ENCODE results near the gene TMEM161A. TPM values are rescaled to one million over a fixed set of nuclear protein-coding genes. Genes with fewer than 3 reads are reported as not detected.

TMEM161A gene
- total and polyA plus RNA-seq, 9 of the 15 experiments (the other 6 are each of a cell fraction or from before 2014, with no cell fraction given) = 0.63 to 92.3 (median 38.9) TPM

DNA sequence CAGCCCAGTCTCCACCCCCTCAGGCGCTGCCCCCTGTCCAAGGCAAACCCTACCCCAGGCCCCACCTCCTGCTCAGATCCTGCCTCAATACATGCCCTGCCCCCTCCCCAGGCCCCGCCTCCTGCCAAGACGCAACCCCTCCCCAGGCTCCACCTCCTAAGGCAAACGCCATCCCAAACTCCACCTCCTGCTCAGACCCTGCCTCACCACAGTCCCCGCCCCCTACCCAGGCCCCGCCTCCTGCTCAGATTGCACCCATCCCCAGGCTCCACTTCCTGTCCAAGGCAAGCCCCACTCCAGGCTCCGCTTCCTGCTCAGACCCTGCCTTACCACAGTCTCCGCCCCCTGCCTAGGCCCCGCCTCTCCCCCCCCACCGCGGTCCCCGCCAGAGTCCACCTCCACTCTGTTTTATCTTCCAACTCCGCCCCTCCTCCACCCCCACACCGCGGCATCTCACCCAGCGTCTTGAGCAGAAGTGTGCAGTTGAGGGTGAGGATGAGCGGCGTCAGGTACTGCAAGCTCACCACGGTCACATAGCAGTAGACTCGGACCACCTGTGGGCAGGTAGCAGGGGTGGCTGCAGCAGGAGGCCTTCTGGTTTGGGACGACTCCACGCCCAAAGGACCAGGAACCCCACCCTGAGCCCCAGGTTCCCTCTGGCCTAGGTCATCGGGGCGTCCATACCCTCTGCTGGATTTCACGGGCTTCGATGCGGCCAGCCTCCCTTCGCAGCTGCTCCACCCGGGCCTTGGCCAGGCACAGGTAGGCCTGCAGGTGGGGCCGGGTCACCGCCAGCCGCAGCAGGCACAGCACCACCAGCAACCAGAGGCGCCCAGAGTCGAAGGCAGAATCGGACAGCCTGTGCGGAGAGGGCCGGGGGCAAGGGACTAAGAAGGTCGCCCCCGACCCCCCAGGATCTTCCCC is 17.7 kb downstream of the TMEM161A start (continued):
- TF ChIP-seq TEAD4 (IDR thresholded peaks at IDR 0.05; ENCODE audit: low read length) (peak; percentile 31; the same call in 1 of the 2 replicates), TEAD4 (CRISPR knock-in tag; IDR thresholded peaks at IDR 0.05; ENCODE audit: borderline replicate concordance) (no peak), CREB3L1 (IDR thresholded peaks at IDR 0.05; ENCODE audit: borderline replicate concordance, low read depth) (no peak), ZNF740 (CRISPR knock-in tag; IDR thresholded peaks at IDR 0.05) (peak; percentile 95), ZNF740 (tag; IDR thresholded peaks at IDR 0.05) (peak in 1 of 2 experiments; percentile 89; a peak in 2 of 4 replicates), HIVEP1 (CRISPR knock-in tag; IDR thresholded peaks at IDR 0.05) (no peak), ZNF41 (CRISPR knock-in tag; conservative IDR thresholded peaks at IDR 0.05) (no peak), CREM (IDR thresholded peaks at IDR 0.05; ENCODE audit: low read depth) (peak; percentile 35), CTBP1 (IDR thresholded peaks at IDR 0.05; ENCODE audit: borderline replicate concordance) (peak; percentile 80), PHF20 (IDR thresholded peaks at IDR 0.05; ENCODE audit: partially characterized antibody) (no peak), HDAC6 (IDR thresholded peaks at IDR 0.05; ENCODE audit: low read depth, low read length) (no peak), FOXM1 (IDR thresholded peaks at IDR 0.05; ENCODE audit: low read depth) (no peak), FOXM1 (CRISPR knock-in tag; IDR thresholded peaks at IDR 0.05; ENCODE audit: low read depth) (no peak), ZFX (CRISPR knock-in tag; IDR thresholded peaks at IDR 0.05) (no peak; the same call in 1 of the 2 replicates)
- TF ChIP-seq, protein P1, sequence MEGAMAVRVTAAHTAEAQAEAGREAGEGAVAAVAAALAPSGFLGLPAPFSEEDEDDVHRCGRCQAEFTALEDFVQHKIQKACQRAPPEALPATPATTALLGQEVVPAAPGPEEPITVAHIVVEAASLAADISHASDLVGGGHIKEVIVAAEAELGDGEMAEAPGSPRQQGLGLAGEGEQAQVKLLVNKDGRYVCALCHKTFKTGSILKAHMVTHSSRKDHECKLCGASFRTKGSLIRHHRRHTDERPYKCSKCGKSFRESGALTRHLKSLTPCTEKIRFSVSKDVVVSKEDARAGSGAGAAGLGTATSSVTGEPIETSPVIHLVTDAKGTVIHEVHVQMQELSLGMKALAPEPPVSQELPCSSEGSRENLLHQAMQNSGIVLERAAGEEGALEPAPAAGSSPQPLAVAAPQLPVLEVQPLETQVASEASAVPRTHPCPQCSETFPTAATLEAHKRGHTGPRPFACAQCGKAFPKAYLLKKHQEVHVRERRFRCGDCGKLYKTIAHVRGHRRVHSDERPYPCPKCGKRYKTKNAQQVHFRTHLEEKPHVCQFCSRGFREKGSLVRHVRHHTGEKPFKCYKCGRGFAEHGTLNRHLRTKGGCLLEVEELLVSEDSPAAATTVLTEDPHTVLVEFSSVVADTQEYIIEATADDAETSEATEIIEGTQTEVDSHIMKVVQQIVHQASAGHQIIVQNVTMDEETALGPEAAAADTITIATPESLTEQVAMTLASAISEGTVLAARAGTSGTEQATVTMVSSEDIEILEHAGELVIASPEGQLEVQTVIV (CRISPR knock-in tag; IDR thresholded peaks at IDR 0.05; ENCODE audit: borderline replicate concordance) = no peak
